Testis (tissue), 2 donors: Measurements from ENCODE around the gene TRIP12.

ENCODE experiments used
- POLR2A ChIP-seq: fragments of 450-650 bp; IDR thresholded peaks from one replicate; pipeline ENCODE4 v1.6.1; 2017; ENCODE audit warnings: antibody characterized with exemption, mild to moderate bottlenecking, moderate library complexity
- TF ChIP-seq, protein P1 (sequence below), 3 experiments: fragments of 450-650 bp in 2 of 3; fragments of 200-600 bp in 1 of 3; sonication (generic) in 1 of 3; IDR thresholded peaks; one replicate each; pipeline ENCODE4 v1.5.1; 2016 to 2019; ENCODE audit warnings: antibody characterized with exemption in 3 of 3, mild to moderate bottlenecking in 2 of 3, moderate library complexity in 1 of 3

DNA sequence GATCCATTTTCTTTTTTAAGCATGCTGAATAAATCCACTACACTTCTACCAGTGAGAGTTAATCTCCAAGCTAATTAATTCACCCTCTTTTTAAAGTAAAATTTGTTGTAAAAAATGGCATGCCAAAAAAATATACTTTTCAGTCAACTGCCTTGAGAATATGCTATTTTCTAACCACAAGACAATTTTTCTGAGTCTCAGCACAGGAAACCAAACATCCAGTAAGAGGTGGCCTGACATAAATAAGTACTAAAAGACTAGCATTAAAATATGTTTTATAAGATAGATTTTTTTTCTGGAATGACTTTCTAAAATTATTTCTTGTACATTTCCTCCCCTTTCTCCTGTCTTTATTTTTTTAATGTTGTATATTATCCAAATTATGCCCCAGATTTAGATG lies 3.4 kb upstream of the TRIP12 start:
- TF ChIP-seq, protein P1, sequence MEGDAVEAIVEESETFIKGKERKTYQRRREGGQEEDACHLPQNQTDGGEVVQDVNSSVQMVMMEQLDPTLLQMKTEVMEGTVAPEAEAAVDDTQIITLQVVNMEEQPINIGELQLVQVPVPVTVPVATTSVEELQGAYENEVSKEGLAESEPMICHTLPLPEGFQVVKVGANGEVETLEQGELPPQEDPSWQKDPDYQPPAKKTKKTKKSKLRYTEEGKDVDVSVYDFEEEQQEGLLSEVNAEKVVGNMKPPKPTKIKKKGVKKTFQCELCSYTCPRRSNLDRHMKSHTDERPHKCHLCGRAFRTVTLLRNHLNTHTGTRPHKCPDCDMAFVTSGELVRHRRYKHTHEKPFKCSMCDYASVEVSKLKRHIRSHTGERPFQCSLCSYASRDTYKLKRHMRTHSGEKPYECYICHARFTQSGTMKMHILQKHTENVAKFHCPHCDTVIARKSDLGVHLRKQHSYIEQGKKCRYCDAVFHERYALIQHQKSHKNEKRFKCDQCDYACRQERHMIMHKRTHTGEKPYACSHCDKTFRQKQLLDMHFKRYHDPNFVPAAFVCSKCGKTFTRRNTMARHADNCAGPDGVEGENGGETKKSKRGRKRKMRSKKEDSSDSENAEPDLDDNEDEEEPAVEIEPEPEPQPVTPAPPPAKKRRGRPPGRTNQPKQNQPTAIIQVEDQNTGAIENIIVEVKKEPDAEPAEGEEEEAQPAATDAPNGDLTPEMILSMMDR (IDR thresholded peaks at IDR 0.05): no peak
- TF ChIP-seq POLR2A: no peak
